ENCODE data around the gene PPP2R3A. TPM values are rescaled to one million over a fixed set of nuclear protein-coding genes. Genes with fewer than 3 reads are reported as not detected.

PPP2R3A gene
- total and polyA plus RNA-seq, 9 of the 15 experiments (the other 6 are each of a cell fraction or from before 2014, with no cell fraction given), result 0.10 to 0.50 (median 0.24) TPM

DNA sequence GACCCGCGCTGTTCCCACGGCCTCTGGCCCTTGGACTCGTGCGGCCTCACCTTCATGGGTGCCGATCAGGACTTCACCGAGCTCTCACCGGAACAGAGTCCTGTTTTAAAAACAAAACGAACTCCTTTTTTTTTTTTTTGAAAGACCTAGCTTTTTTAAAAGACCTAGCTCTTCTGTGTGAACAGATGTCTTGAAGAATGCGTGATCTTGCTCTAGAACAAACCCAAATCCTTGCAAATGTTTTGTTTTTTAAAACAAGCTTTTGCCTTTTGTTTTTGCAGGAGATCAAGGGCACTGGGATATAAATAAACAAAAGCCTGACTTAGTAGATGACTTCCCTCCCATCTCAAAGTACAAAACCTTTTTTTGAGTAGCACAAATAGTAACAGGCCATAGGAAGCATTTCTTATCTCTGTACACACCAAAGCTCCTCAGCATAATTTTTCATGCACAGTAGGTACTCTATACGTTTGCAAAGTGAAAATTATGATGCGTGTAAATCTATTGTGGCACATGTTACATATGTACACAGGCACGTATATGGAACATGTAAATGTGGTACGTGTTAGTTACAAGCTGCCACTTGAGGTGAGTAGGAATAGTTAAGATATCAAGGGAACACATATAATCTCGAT is 231.7 kb downstream of the PPP2R3A start:
- Histone ChIP-seq H3K4me3 (peak overlapping the region; percentile 76), H3K27me3 (ENCODE audit: control insufficient read depth in 2 of 2, insufficient read depth in 2 of 2, low read length in 2 of 2) (no peaks in the 10 kb centered on the region), H3K79me2 (ENCODE audit: control insufficient read depth, insufficient read depth, low read length) (peaks cover 45% of the 10 kb centered on the region), H3K9me1 (ENCODE audit: control insufficient read depth, insufficient read depth, low read length) (no peaks in the 10 kb centered on the region), H3K36me3 (ENCODE audit: control insufficient read depth, insufficient read depth, low read length) (peaks cover 6% of the 10 kb centered on the region; the same call in 2 of the 3 replicates), H2AFZ (ENCODE audit: low read depth, low read length) (peak overlapping the region; percentile 95), H3K4me1 (replicated peaks in 1 of 2; ENCODE audit: control insufficient read depth in 2 of 2, insufficient read depth in 2 of 2, low read length in 2 of 2) (peaks cover 3 to 12% of the 10 kb centered on the region in 2 experiments; a peak in 4 of 5 replicates), H3K4me2 (ENCODE audit: insufficient read depth, low read length) (peak overlapping the region; percentile 87), H3K27ac (ENCODE audit: extremely low read depth, low read depth, low read length) (peak overlapping the region; percentile 99), H4K20me1 (replicated peaks; ENCODE audit: control insufficient read depth, insufficient read depth, low read length) (peaks cover 29% of the 10 kb centered on the region), H3K9ac (ENCODE audit: insufficient read depth in 1 of 2, low read depth in 2 of 2, low read length in 2 of 2) (peak overlapping the region; percentile 89 to 98), H3K9me3 (replicated peaks; ENCODE audit: control insufficient read depth, insufficient read depth, low read depth, low read length) (no peaks in the 10 kb centered on the region)
- ATAC-seq, result no peak
- intact Hi-C loops (cut with micrococcal nuclease), result loop anchor here (2.0 to 5.0 kb wide), 2 partner anchors 54 to 120 kb away; partner anchors contain the start of gene PCCB
- TF ChIP-seq ZFX (CRISPR knock-in tag; IDR thresholded peaks at IDR 0.05) (peak; percentile 2; the same call in 1 of the 2 replicates), HDAC6 (IDR thresholded peaks at IDR 0.05; ENCODE audit: low read depth, low read length) (no peak), ZKSCAN8 (CRISPR knock-in tag; IDR thresholded peaks at IDR 0.05) (peak; percentile 43; the same call in 1 of the 2 replicates), THRAP3 (IDR thresholded peaks at IDR 0.05; ENCODE audit: borderline replicate concordance) (no peak)
- TSS peak; percentile 86 for BruUV-seq (replicated peaks)
- CTCF ChIA-PET (ENCODE audit: low intra/inter-chr PET ratio), result no interaction called here
- 4% methylated on average over 14 of the region's 15 CpGs for WGBS (ENCODE audit: insufficient coverage, low coverage, missing lambda C conversion rate)
- POLR2A ChIA-PET, result interaction anchor here (0.8 to 3.8 kb wide), 11 partner anchors 10 to 555 kb away, joined by 3 to 21 read pairs (median 4); partner anchors contain the start of gene STAG1
- no peak for FAIRE-seq
- in situ Hi-C loops (cut with MboI), result no loop called here
- no peak for DNase-seq (ENCODE audit: extremely low read depth in 1 of 4, low spot score in 3 of 4)

Small RNA genes within 50 kb of the gene (small RNA-seq; reads per million reads assigned to genes)
- gene AC092989.1, result not detected

Other genes starting within 250 kb of the PPP2R3A start
- 5.9 and 6.0 TPM in 2 replicates for gene MSL2, start 230.6 kb downstream of the PPP2R3A start, total RNA-seq (2014; rRNA removed)
- 11.3 and 11.6 TPM in 2 replicates for gene MSL2, start 230.6 kb downstream of the PPP2R3A start, total RNA-seq (2014; rRNA removed; fragmentation: Illumina TruSeq; extraction: Trizol)
- gene MSL2, start 230.6 kb downstream of the PPP2R3A start, total RNA-seq (2015; rRNA removed; fragmentation: Illumina TruSeq; extraction: Trizol), result 11.1 and 12.6 TPM in 2 replicates
- 19.9 TPM in 2 replicates for gene MSL2, start 230.6 kb downstream of the PPP2R3A start, total RNA-seq (2021)
- 8.3 and 9.1 TPM in 2 replicates for gene MSL2, start 230.6 kb downstream of the PPP2R3A start, polyA plus RNA-seq (2011; rRNA removed)
- gene MSL2, start 230.6 kb downstream of the PPP2R3A start, polyA plus RNA-seq (2014; fragmentation: Illumina TruSeq; extraction: Trizol), result 13.5 and 14.1 TPM in 2 replicates
- gene MSL2, start 230.6 kb downstream of the PPP2R3A start, polyA plus RNA-seq (2014; fragmentation: Nextera tagmentation; extraction: Ambion mirVana), result 1 to 10 TPM; 1.9 to 2.2 TPM
- 6.1 and 6.5 TPM in 2 replicates for gene MSL2, start 230.6 kb downstream of the PPP2R3A start, polyA plus RNA-seq (2014; rRNA removed)

Measured in K562 (cell line).